Measurements from ENCODE around the gene MUC5AC. TPM values are rescaled to one million over a fixed set of nuclear protein-coding genes. Genes with fewer than 3 reads are reported as not detected.

MUC5AC gene
- polyA plus RNA-seq, 1 donor from 2014 or later: not detected

DNA sequence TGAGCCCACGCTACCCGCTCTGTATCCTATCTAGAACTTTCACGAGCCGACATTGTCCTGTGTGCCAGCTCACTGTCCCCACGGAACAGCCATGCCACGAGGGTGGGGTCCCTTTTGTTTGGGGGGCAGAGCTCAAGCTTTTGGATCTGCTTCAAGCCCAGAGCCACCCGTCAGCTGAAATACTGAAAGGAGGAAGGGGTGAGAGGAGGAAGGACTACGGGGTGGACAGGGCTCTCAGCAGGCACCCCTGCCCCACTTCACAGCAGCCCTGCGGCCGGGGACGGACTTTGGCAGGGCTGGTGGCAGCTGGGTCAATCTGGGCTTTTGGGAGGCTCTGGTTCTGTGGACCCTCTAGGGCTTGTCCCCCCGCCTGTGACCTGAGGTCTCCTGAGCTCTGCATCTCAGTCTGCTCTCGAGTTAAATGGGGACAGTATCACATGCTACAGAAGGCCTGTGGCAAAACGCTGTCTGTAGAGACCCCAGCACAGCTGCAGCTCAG, 30.0 kb upstream of the MUC5AC start:
- H2AFZ ChIP-seq (ENCODE audit: low read depth, low read length): no peak overlapping the region
- H3K79me2 ChIP-seq (replicated peaks; ENCODE audit: insufficient read depth, low read length): no peaks in the 10 kb centered on the region
- H3K9me3 ChIP-seq (ENCODE audit: low read length): no peaks in the 10 kb centered on the region
- H3K4me3 ChIP-seq (ENCODE audit: low read length): no peak overlapping the region
- no peak overlapping the region for H3K27ac ChIP-seq (ENCODE audit: low read length)
- no peak overlapping the region for H3K4me2 ChIP-seq (ENCODE audit: low read length)
- no peaks in the 10 kb centered on the region for H4K20me1 ChIP-seq (ENCODE audit: insufficient read depth)
- H3F3A ChIP-seq (ENCODE audit: insufficient read depth, low read length, poor library complexity, severe bottlenecking): no peaks in the 10 kb centered on the region
- H3K9ac ChIP-seq (ENCODE audit: low read length): no peak overlapping the region
- TF ChIP-seq POLR2AphosphoS5 (IDR thresholded peaks at IDR 0.05) (no peak), EP300 (conservative IDR thresholded peaks at IDR 0.05; ENCODE audit: poor library complexity, severe bottlenecking) (no peak), TAF1 (IDR thresholded peaks at IDR 0.05; ENCODE audit: low read depth) (no peak), SMC3 (conservative IDR thresholded peaks at IDR 0.05; ENCODE audit: poor library complexity) (no peak)
- TF ChIP-seq, protein P1, sequence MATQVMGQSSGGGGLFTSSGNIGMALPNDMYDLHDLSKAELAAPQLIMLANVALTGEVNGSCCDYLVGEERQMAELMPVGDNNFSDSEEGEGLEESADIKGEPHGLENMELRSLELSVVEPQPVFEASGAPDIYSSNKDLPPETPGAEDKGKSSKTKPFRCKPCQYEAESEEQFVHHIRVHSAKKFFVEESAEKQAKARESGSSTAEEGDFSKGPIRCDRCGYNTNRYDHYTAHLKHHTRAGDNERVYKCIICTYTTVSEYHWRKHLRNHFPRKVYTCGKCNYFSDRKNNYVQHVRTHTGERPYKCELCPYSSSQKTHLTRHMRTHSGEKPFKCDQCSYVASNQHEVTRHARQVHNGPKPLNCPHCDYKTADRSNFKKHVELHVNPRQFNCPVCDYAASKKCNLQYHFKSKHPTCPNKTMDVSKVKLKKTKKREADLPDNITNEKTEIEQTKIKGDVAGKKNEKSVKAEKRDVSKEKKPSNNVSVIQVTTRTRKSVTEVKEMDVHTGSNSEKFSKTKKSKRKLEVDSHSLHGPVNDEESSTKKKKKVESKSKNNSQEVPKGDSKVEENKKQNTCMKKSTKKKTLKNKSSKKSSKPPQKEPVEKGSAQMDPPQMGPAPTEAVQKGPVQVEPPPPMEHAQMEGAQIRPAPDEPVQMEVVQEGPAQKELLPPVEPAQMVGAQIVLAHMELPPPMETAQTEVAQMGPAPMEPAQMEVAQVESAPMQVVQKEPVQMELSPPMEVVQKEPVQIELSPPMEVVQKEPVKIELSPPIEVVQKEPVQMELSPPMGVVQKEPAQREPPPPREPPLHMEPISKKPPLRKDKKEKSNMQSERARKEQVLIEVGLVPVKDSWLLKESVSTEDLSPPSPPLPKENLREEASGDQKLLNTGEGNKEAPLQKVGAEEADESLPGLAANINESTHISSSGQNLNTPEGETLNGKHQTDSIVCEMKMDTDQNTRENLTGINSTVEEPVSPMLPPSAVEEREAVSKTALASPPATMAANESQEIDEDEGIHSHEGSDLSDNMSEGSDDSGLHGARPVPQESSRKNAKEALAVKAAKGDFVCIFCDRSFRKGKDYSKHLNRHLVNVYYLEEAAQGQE (IDR thresholded peaks at IDR 0.05; ENCODE audit: borderline replicate concordance): no peak
- TF ChIP-seq, protein P2, sequence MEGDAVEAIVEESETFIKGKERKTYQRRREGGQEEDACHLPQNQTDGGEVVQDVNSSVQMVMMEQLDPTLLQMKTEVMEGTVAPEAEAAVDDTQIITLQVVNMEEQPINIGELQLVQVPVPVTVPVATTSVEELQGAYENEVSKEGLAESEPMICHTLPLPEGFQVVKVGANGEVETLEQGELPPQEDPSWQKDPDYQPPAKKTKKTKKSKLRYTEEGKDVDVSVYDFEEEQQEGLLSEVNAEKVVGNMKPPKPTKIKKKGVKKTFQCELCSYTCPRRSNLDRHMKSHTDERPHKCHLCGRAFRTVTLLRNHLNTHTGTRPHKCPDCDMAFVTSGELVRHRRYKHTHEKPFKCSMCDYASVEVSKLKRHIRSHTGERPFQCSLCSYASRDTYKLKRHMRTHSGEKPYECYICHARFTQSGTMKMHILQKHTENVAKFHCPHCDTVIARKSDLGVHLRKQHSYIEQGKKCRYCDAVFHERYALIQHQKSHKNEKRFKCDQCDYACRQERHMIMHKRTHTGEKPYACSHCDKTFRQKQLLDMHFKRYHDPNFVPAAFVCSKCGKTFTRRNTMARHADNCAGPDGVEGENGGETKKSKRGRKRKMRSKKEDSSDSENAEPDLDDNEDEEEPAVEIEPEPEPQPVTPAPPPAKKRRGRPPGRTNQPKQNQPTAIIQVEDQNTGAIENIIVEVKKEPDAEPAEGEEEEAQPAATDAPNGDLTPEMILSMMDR (IDR thresholded peaks at IDR 0.05; ENCODE audit: poor library complexity, severe bottlenecking): no peak
- H3K9me2 ChIP-seq (ENCODE audit: insufficient read depth, low read length): no peaks in the 10 kb centered on the region
- no peaks in the 10 kb centered on the region for H3K36me3 ChIP-seq (ENCODE audit: insufficient read depth, low read length)
- no peaks in the 10 kb centered on the region for H3K27me3 ChIP-seq (ENCODE audit: insufficient read depth, low read depth, low read length)

DNA sequence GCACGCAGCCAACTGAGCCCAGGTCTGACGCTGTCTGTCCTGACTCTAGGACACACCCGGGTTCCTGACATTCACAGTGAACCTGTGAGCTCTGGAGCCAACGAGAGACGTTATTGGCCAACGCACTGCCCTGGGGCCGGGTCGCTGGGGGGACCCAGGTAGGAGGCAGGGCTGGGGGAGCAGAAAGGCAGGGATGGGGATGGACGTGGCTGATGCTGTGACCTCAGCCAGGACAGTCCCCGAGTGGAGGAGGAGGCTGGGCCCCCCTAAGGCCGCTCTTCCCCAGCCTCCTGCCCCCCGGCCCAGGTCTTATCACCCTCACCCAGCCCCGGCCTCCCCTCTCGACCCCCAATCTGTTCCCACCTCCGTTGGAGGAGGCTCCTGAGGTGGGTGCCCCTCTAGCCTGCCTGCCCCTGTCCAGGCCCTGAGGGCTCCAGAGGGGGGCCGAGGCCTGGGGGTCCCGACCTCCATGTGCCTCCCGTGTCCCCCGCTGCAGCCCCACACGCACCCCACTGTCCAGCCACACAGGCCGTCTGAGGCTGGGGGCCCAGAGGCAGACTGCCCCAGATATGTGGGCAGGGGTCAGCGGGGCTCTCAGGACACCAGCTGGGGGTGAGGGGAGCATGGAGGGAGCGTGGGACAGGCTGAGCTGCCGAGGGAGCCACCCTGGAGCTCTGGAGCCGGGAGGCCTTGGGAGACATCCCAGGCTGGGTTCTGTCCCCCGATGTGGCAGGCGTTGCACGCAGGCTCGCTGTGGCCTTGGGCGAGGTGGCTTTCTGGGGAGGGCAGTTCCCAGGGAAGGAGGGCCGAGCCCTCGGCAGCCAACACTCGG, 29.2 kb upstream of the MUC5AC start:
- Histone ChIP-seq H2AFZ (ENCODE audit: low read depth, low read length) (no peak overlapping the region), H3K27ac (ENCODE audit: low read length) (no peak overlapping the region), H3K27me3 (ENCODE audit: insufficient read depth, low read depth, low read length) (no peaks in the 10 kb centered on the region), H3K4me3 (ENCODE audit: low read length) (no peak overlapping the region), H3K4me2 (ENCODE audit: low read length) (no peak overlapping the region), H3K36me3 (ENCODE audit: insufficient read depth, low read length) (no peaks in the 10 kb centered on the region), H3K79me2 (replicated peaks; ENCODE audit: insufficient read depth, low read length) (no peaks in the 10 kb centered on the region), H3K9me2 (ENCODE audit: insufficient read depth, low read length) (no peaks in the 10 kb centered on the region), H3K9me3 (ENCODE audit: low read length) (no peaks in the 10 kb centered on the region), H3F3A (ENCODE audit: insufficient read depth, low read length, poor library complexity, severe bottlenecking) (no peaks in the 10 kb centered on the region), H3K9ac (ENCODE audit: low read length) (no peak overlapping the region), H4K20me1 (ENCODE audit: insufficient read depth) (no peaks in the 10 kb centered on the region)
- no peak for TF ChIP-seq EZH2 (IDR thresholded peaks at IDR 0.05; ENCODE audit: borderline replicate concordance, insufficient read depth, low read length, poor library complexity, severe bottlenecking)
- TF ChIP-seq POLR2AphosphoS5 (IDR thresholded peaks at IDR 0.05): no peak
- TF ChIP-seq, protein P2 (IDR thresholded peaks at IDR 0.05; ENCODE audit: poor library complexity, severe bottlenecking): no peak
- TF ChIP-seq EP300 (conservative IDR thresholded peaks at IDR 0.05; ENCODE audit: poor library complexity, severe bottlenecking): no peak
- TF ChIP-seq, protein P1 (IDR thresholded peaks at IDR 0.05; ENCODE audit: borderline replicate concordance): no peak
- TF ChIP-seq RAD21 (conservative IDR thresholded peaks at IDR 0.05): no peak
- TF ChIP-seq SMC3 (conservative IDR thresholded peaks at IDR 0.05; ENCODE audit: poor library complexity): no peak
- TF ChIP-seq TAF1 (IDR thresholded peaks at IDR 0.05; ENCODE audit: low read depth): no peak
- TF ChIP-seq MXI1 (conservative IDR thresholded peaks at IDR 0.05; ENCODE audit: poor library complexity, severe bottlenecking): no peak
